ENCODE data around the gene XPC.

The XPC gene

DNA sequence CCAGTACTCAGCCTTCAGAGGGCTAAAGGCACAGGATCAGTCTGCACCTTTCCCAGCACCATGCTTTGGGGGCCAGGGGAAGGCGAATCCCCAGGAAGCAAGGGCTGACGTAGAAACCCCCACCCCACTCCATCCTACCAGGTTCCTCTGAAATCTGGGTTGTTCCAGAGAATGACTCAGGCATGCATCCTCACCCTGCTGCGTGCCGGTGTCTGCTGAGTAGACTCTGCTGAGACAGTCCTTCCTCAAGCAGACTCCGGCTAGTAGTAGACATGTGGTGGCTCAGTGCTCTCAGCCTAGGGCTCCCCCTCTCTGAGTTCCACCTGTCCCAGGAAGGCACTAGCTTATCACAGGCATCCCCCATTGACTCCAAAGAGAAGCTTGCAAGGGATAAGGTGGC lies 44.5 kb downstream of the XPC start:
- TF ChIP-seq, protein P1, sequence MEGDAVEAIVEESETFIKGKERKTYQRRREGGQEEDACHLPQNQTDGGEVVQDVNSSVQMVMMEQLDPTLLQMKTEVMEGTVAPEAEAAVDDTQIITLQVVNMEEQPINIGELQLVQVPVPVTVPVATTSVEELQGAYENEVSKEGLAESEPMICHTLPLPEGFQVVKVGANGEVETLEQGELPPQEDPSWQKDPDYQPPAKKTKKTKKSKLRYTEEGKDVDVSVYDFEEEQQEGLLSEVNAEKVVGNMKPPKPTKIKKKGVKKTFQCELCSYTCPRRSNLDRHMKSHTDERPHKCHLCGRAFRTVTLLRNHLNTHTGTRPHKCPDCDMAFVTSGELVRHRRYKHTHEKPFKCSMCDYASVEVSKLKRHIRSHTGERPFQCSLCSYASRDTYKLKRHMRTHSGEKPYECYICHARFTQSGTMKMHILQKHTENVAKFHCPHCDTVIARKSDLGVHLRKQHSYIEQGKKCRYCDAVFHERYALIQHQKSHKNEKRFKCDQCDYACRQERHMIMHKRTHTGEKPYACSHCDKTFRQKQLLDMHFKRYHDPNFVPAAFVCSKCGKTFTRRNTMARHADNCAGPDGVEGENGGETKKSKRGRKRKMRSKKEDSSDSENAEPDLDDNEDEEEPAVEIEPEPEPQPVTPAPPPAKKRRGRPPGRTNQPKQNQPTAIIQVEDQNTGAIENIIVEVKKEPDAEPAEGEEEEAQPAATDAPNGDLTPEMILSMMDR (IDR thresholded peaks at IDR 0.05): no peak

DNA sequence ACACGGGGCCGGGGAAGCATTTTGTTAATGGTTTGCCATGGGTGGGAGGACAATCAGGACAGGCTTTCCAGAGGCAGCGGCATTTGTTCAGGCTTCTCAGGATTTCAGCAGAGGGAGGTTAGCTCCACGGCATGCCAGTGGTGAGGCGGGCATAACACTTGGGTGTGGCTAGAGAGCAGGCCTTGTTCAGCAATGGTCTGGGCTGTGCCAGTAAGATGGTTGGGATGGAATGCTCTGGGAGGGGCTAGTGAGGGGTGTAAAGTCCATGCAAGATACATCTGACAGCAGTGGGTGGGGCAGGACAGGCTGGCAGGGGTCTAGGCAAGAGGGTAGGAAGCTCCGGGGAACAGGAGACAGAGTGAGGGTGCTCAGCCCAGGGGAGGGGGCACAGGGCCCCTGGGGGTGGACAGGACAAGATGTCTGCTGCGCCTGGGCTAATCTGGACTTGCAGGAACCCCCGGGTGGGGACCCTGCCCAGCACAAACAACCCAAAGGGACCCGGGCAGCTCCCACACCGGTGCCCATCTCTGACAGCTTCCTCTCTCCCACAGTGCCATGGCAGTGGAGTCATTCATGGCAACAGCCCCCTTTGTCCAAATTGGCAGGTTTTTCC lies 45.1 kb downstream of the XPC start:
- TF ChIP-seq, protein P1 (IDR thresholded peaks at IDR 0.05): no peak

DNA sequence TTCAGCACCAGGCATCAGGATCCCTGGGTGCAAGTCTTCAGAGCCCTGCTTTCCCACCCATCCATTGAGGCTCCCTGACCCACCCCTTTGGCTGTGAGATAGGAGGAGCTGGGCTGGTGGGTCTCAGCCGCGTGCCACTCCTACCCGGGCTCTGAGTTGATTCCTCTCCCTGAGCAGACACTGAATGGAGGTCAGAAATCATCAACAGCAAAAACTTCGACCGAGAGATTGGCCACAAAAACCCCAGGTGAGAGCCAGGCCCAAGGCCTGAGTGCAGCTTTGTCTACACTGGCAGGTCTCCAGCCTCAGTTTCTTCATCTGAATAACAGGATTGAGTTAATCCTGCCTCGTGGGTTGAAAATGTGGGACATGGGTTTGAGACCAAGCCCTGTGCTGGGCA lies 45.7 kb downstream of the XPC start:
- TF ChIP-seq, protein P1 (IDR thresholded peaks at IDR 0.05): no peak

DNA sequence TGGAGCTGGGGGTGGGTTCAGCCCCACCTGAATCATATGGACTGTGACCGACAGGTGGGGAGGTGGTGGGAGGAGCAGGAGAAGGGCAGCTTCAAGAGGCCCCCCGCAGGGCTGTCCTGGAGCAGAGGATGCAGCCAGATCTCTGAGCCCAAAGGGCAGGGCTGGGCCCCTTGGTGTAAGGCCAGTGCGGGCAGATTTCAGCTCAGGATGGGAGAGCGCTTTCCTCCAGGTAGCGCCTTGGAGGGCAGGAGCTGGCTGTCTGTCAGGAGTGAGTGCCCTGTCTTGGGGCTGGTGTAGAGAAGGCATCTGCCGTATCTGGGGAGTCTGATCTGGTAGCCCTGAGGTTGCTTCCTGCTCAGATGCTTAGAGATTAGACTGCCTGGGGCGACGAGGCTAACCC lies 46.3 kb downstream of the XPC start:
- TF ChIP-seq, protein P1 (IDR thresholded peaks at IDR 0.05): no peak

DNA sequence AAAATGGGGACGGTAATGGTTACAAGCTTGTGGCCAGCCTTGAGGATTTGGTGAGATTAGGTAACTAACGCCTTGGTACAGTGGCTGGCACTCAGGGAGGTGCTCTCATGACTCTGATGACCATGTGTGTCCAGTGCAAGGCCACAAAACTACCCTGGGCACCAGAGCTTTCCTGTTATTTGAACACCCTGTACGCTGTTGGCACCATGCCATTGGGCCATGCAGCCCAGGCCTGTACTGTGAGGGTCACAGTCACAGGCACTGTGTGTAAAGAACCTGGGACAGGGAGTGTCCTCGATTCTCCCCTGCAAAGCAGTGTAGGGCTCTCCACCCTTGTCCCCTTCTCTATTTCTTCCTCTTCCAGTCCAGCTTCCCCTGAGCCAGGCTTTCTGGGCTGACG lies 47.3 kb downstream of the XPC start:
- TF ChIP-seq, protein P1 (IDR thresholded peaks at IDR 0.05): no peak

DNA sequence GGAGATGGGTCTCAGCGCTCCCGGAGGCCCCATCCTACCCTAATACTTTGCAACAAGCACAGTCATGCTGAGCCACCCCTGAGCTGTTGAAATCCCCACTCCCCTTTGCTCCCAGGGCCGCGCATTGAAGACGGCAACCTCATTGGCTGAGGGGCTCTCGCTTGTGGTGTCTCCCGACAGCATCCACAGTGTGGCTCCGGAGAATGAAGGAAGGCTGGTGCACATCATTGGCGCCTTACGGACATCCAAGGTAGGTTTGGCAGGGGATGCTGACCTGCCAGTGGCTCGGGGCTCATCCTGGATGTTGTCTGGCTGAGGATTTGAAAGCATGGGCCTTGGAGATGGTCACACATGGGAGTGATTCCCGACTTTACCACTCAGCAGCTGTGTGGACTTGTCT lies 47.7 kb downstream of the XPC start:
- TF ChIP-seq, protein P1 (IDR thresholded peaks at IDR 0.05): no peak

DNA sequence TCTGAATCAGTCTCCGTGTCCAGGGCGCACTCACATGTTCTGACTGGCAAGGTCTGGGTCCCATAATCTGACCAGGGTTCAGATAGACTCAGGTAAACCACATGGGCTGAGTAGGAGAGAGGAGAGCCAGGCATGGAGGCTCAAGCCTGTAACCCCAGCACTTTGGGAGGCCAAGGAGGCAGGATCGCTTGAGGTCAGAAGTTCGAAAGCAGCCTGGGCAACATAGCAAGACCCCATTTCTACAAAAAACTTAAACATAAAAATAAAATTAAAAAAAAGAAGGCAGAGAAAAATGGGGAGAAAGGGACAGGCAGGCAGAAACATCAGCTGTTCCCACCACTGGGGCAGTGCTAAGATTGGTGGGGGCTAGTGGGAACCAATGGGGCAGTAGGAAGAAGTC lies 48.2 kb downstream of the XPC start:
- TF ChIP-seq, protein P1 (IDR thresholded peaks at IDR 0.05): no peak

DNA sequence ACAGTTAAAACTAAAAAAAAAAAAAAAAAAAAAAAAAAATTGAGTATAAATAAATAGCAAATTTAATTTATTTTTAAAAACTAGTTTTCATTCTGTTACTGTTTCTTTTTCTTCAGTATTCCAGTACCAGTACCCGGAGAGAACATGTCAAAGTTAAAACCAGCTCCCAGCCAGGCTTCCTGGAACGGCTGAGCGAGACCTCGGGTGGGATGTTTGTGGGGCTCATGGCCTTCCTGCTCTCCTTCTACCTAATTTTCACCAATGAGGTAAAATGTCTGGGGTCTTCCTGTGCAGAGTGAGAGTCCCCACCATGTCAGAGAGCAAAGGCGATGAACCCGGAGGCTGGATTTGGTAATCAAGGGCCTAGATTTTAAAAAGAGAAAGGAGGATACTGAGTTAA lies 49.1 kb downstream of the XPC start:
- TF ChIP-seq, protein P1 (IDR thresholded peaks at IDR 0.05): no peak

Data from LNCAP (cell line).